Heart left ventricle (tissue), 16 donors: Measurements from ENCODE around the gene COL11A1. TPM values are rescaled to one million over a fixed set of nuclear protein-coding genes. Genes with fewer than 3 reads are reported as not detected.

ENCODE experiments used
- ATAC-seq, 4 donors: fragments of 200-7000 bp; cut with Tn5 transposase; one replicate each; pipeline ENCODE4 v1.9.1; 2020 to 2022; ENCODE audit warnings: moderate library complexity in 4 of 4, mild to moderate bottlenecking in 3 of 4, moderate number of reproducible peaks in 1 of 4
- DNase-seq, 5 donors: peaks; one replicate each; pipeline ENCODE4 v3.0.0-alpha.2; 2020
- H3K27ac ChIP-seq, 12 donors: fragments of 200-600 bp; sonication (generic) in 4 of 12; one replicate each; pipeline versions ENCODE4 v1.5.0 to v1.8.0; 2016 to 2022; ENCODE audit warnings: mild to moderate bottlenecking in 2 of 12
- H3K27me3 ChIP-seq, 9 donors: fragments of 200-600 bp; sonication (generic) in 2 of 9; one replicate each; pipeline versions ENCODE4 v1.5.1 to v1.8.0; 2016 to 2022; ENCODE audit warnings: mild to moderate bottlenecking in 3 of 9
- H3K36me3 ChIP-seq, 9 donors: fragments of 200-600 bp; sonication (generic) in 2 of 9; one replicate each; pipeline versions ENCODE4 v1.5.0 to v1.8.0; 2018 to 2022; ENCODE audit warnings: mild to moderate bottlenecking in 2 of 9
- H3K4me1 ChIP-seq, 12 donors: fragments of 200-600 bp; sonication (generic) in 4 of 12; one replicate each; pipeline versions ENCODE4 v1.5.0 to v1.8.0; 2016 to 2022; ENCODE audit warnings: mild to moderate bottlenecking in 3 of 12
- H3K4me3 ChIP-seq, 12 donors: fragments of 200-600 bp; sonication (generic) in 4 of 12; one replicate each; pipeline versions ENCODE4 v1.5.0 to v1.8.0; 2017 to 2022; ENCODE audit warnings: mild to moderate bottlenecking in 9 of 12, moderate library complexity in 4 of 12
- H3K9me3 ChIP-seq, 12 donors: fragments of 200-600 bp; sonication (generic) in 4 of 12; one replicate each; pipeline versions ENCODE4 v1.5.0 to v1.8.0; 2016 to 2022; ENCODE audit warnings: mild to moderate bottlenecking in 1 of 12
- CTCF ChIP-seq, 12 donors: fragments of 200-600 bp; sonication (generic) in 4 of 12; IDR thresholded peaks; one replicate each; pipeline versions ENCODE4 v1.5.0 to v1.8.0; 2018 to 2022; ENCODE audit warnings: antibody characterized with exemption in 12 of 12, mild to moderate bottlenecking in 5 of 12
- POLR2A ChIP-seq, 2 donors: fragments of 450-650 bp; IDR thresholded peaks; one replicate each; pipeline ENCODE4 v1.6.1; 2017; ENCODE audit warnings: antibody characterized with exemption in 2 of 2, mild to moderate bottlenecking in 2 of 2, moderate library complexity in 2 of 2
- WGBS, 4 donors: extraction: QIAGEN DNeasy Blood & Tissue Kit in 2 of 4; methylation state at CpG; one replicate each; pipeline versions ENCODE4 v1.1.5 to v1.1.7; 2013 to 2018; 5-methylcytosine and 5-hydroxymethylcytosine counted together
- intact Hi-C, 10 donors: fragments of 100-400 bp; cut with DNase I; formaldehyde crosslinking; loops; one replicate each; pipeline versions ENCODE4 v1.11.1 to v1.14.2; 2022
- polyA plus RNA-seq, 2 donors: library from polyadenylated mRNA; stranded (reverse); fragments of 200-250 nt; gene quantifications; one replicate each; pipeline ENCODE4 v1.2.3, GENCODE V29; 2013
- total RNA-seq, 9 donors: library from RNA; depleted of rRNA in 2 of 9; stranded (reverse); fragments of >200 nt in 2 of 9; fragmentation: NEBNext Ultra II Directional in 3 of 9; extraction: Animal tissue kit (Norgen Biotek cat#: 25700) in 3 of 9; gene quantifications; one replicate each; pipeline versions ENCODE4 v1.1.0 to v1.2.4, GENCODE V29; 2016 to 2023
- donor health status: ischemic (EF 13 %, LVEDD 7.1; RV severe dilation, severe dysfunction).
- donor health status: healthy with polysubstance abuse.
- donor health status: DM: no; HTN: yes; CAD: no.
- donor health status: DM: no; HTN: no; CAD: no.
- donor health status: ischemic (EF 25% LVEDD 6.9; RV normal size, moderate dysfunction).
- donor health status: ischemic (EF 25% LVEDD 5.7; RV mildly dilated, moderate dysfunction).
- donor health status: healthy.
- donor health status: DM: yes; HTN: yes; CAD: no.
- donor health status: ischemic (EF 35%, LVEDD 5.7; RV mildly dilated, moderate dysfunction).
- donor health status: nonischemic (EF 11% LVEDD 7.7; RV severe dilation, severe dysfunction).
- donor health status: DM: yes; HTN: yes; CAD: no.
- donor health status: PGD.
- donor health status: ischemic (EF 29% LVEDD 5.4; RV normal size, mild dysfunction).
- donor health status: nonischemic (EF 23%, LVEDD 6.1; RV moderate dilation, normal function).

COL11A1 gene
- total and polyA plus RNA-seq, 11 donors: 0.05 TPM; not detected in 10

DNA sequence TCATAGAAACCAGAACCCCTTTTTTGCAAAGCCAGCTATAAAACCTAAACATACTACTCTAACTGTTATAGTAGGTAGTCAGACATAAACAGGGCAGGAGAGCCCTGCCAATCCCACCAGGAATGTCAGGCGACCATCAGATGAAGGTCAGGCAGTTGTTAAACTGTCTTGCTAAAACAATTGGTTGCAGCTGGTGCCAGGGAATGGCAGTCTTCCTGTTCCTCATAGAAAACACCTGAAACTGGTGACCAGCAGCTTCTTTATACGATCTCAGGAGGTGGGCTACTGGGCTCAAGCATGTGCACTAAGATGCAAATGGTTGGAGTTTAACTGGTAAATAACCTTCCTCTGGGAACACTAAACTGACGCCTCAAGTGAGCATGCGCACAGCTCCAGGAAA is 224.1 kb downstream of the COL11A1 start:
- intact Hi-C loops: no loop called here
- no peak for DNase-seq
- Histone ChIP-seq H3K36me3 (no peaks in the 10 kb centered on the region), H3K27ac (no peak overlapping the region), H3K4me3 (no peak overlapping the region), H3K9me3 (no peaks in the 10 kb centered on the region), H3K4me1 (no peaks in the 10 kb centered on the region), H3K27me3 (no peaks in the 10 kb centered on the region)
- 75 to 85% (median 78%) methylated on average over 4 of the region's 4 CpGs for WGBS, 4 donors
- TF ChIP-seq CTCF (IDR thresholded peaks at IDR 0.05): no peak
- TF ChIP-seq POLR2A (IDR thresholded peaks at IDR 0.05): no peak
- no peak for ATAC-seq

DNA sequence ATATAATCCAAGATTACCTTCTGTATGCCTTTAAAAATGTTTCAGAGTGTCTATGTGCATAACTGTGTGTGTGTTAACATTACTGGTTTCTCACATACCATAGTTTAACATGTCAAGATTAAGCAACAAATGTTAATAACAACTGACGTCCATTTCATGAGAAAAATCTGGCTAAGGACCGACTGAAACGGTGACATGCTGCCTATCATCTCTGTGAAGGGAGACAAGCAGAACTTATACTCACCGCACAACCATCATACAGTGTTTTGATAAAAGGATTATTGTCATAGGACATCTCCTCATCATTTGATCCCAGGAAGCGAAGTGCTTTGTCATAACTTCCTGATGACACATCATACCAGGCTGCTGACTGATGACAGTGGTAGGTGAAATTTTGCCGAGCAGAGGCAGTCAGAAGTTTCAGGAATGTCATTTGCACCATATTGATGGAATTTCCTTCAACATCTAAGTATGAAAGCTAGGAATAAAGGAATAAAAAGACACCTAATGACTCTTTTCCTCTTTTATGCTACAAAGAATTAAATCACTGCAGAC is 228.8 kb downstream of the COL11A1 start:
- Histone ChIP-seq H3K4me3 (no peak overlapping the region), H3K9me3 (no peaks in the 10 kb centered on the region), H3K4me1 (no peaks in the 10 kb centered on the region), H3K27ac (no peak overlapping the region), H3K27me3 (no peaks in the 10 kb centered on the region), H3K36me3 (no peaks in the 10 kb centered on the region)
- intact Hi-C loops: no loop called here
- 58 to 64% (median 62%) methylated on average over 6 of the region's 6 CpGs for WGBS, 4 donors
- no peak for ATAC-seq
- TF ChIP-seq CTCF (IDR thresholded peaks at IDR 0.05) (no peak), POLR2A (IDR thresholded peaks at IDR 0.05) (no peak)
- DNase-seq: no peak

DNA sequence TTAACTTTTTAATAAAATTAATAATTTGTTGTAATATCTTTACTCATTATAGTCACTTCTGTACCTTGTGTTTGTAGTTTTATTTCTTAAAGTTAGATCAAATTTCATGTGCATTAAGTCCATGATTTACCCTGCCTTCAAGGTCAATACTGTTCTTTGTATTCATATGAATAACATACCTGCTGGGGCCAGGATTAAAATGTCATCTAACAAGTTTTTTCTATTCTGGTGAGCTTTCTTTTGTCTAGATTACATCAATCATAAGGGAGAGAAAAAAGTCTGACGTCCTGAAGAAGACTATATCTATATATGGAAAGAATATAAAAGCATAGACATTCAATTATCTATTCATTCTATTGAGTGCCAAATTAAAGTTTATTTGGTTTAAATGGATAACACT is 232.6 kb downstream of the COL11A1 start:
- no peak for TF ChIP-seq POLR2A (IDR thresholded peaks at IDR 0.05)
- no peak for TF ChIP-seq CTCF (IDR thresholded peaks at IDR 0.05)
- no peak overlapping the region for H3K27ac ChIP-seq
- H3K27me3 ChIP-seq: no peaks in the 10 kb centered on the region
- no peaks in the 10 kb centered on the region for H3K36me3 ChIP-seq
- intact Hi-C loops: no loop called here
- no peak overlapping the region for H3K4me3 ChIP-seq
- 40 to 59% (median 48%) methylated on average over 1 of the region's 1 CpG for WGBS, 4 donors
- H3K9me3 ChIP-seq: peaks cover 0 to 4% (median 0%) of the 10 kb centered on the region in 12 donors
- DNase-seq: no peak
- no peaks in the 10 kb centered on the region for H3K4me1 ChIP-seq
- ATAC-seq: no peak

DNA sequence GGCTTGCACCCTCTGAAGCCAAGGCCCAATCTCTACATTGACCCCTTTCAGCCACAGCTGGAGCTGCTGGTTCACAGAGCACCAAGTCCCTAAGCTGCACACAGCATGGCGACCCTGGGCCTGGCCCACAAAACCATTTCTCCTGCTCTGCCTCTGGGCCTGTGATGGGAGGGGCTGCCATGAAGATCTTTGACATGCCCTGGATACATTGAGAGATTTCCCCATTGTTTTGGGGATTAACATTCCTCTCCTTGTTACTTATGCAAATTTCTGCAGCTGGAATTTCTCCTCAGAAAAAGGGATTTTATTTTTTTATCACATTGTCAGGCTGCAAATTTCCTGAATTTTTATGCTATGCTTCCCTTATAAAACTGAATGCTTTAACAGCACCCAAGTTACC is 235.8 kb downstream of the COL11A1 start:
- H3K27ac ChIP-seq: no peak overlapping the region
- intact Hi-C loops: no loop called here
- H3K36me3 ChIP-seq: no peaks in the 10 kb centered on the region
- DNase-seq (no peak), ATAC-seq (no peak)
- H3K27me3 ChIP-seq: no peaks in the 10 kb centered on the region
- TF ChIP-seq POLR2A (IDR thresholded peaks at IDR 0.05): no peak
- TF ChIP-seq CTCF (IDR thresholded peaks at IDR 0.05): no peak
- H3K4me3 ChIP-seq: no peak overlapping the region
- WGBS, 4 donors: 68 to 88% (median 79%) methylated on average over 1 of the region's 1 CpG
- H3K4me1 ChIP-seq: no peaks in the 10 kb centered on the region
- peaks cover 0 to 11% (median 0%) of the 10 kb centered on the region in 12 donors for H3K9me3 ChIP-seq
